ENCODE data around the gene RASGRP1.

The RASGRP1 gene

DNA sequence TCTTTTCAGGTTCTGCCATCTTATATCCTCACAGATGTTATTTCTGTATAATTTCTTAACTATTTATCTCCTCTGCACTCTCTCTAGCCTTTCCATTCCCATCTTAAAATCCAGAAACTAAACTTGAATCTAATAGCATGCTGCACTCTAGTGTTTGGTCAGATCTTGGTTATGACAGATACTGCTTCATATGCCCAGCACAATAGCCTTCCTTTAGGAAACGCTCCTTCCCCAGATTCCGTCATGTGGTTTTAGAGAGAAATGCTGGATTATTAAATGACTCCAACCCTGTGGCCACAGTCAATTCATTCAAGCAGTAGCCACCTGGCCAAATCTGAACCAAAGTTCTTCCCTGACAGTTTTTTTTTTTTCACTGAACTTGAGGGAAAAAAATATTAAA is 19.4 kb downstream of the RASGRP1 start:
- ChIA-PET POLR2A (no interaction called here), CTCF (no interaction called here)
- DNase-seq (ENCODE audit: extremely low spot score), result no peak
- TF ChIP-seq ARNT (IDR thresholded peaks at IDR 0.05) (no peak), CTBP1 (IDR thresholded peaks at IDR 0.05; ENCODE audit: borderline replicate concordance) (no peak), TARDBP (IDR thresholded peaks at IDR 0.05) (no peak), SUZ12 (IDR thresholded peaks at IDR 0.05) (no peak), L3MBTL2 (conservative IDR thresholded peaks at IDR 0.05) (no peak), SP1 (IDR thresholded peaks at IDR 0.05) (no peak)
- TF ChIP-seq, protein P1, sequence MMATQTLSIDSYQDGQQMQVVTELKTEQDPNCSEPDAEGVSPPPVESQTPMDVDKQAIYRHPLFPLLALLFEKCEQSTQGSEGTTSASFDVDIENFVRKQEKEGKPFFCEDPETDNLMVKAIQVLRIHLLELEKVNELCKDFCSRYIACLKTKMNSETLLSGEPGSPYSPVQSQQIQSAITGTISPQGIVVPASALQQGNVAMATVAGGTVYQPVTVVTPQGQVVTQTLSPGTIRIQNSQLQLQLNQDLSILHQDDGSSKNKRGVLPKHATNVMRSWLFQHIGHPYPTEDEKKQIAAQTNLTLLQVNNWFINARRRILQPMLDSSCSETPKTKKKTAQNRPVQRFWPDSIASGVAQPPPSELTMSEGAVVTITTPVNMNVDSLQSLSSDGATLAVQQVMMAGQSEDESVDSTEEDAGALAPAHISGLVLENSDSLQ (IDR thresholded peaks at IDR 0.05), result no peak

DNA sequence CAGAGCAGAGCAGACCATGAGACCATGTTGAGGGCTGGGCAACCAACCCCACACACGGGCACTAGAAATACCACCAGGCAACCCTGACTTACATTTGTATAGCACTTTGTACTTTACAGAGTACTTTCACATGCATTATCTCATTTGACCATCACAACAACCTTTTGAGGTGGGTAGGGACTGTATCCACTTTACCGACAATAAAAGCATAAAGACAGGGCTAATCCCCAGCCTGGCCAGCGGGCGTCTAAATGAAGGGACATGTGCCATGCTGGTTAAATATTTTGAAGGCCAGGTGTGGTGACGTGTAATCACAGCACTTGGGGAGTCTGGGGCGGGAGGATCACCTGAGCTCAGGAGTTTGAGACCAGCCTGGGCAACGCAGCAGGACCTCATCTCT is 23.6 kb downstream of the RASGRP1 start:
- POLR2A ChIA-PET, result no interaction called here
- TF ChIP-seq CTBP1 (IDR thresholded peaks at IDR 0.05; ENCODE audit: borderline replicate concordance) (no peak), BHLHE40 (IDR thresholded peaks at IDR 0.05; ENCODE audit: borderline replicate concordance) (no peak), FOXM1 (IDR thresholded peaks at IDR 0.05; ENCODE audit: borderline replicate concordance) (no peak), ZNF384 (IDR thresholded peaks at IDR 0.05) (no peak), ELF4 (IDR thresholded peaks at IDR 0.05) (no peak), SUZ12 (IDR thresholded peaks at IDR 0.05) (no peak), FOXA1 (IDR thresholded peaks at IDR 0.05) (no peak), L3MBTL2 (conservative IDR thresholded peaks at IDR 0.05) (no peak), NFRKB (IDR thresholded peaks at IDR 0.05) (no peak), LEF1 (IDR thresholded peaks at IDR 0.05; ENCODE audit: borderline replicate concordance) (no peak), TARDBP (IDR thresholded peaks at IDR 0.05) (no peak), SP1 (IDR thresholded peaks at IDR 0.05) (no peak), FOXK2 (IDR thresholded peaks at IDR 0.05) (no peak), HDGF (IDR thresholded peaks at IDR 0.05; ENCODE audit: borderline replicate concordance) (no peak)
- TF ChIP-seq, protein P1 (IDR thresholded peaks at IDR 0.05), result no peak
- CTCF ChIA-PET, result interaction anchor here (0.6 kb wide), 1 partner anchor 304 kb away, joined by 4 read pairs; no protein-coding TSS in a partner anchor
- no peak for DNase-seq (ENCODE audit: extremely low spot score)

DNA sequence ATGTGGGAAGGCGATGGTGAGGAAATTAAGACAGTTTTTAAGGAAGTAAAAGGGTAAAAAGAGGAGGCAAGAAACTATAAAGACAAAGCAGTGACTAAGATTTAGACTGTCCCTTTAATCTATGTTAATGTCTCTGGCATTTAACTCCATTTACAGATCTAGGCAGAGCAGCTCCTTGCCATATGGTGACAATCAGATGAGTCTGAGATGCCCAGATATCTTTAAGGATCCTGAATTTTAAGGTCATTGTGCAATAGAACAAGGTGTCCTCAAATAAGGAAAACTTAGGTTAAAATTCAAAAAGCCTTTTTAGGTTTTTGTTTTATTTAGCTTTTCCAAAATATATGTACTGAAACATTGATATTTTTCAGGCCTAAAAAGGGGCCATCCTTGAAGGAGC is 24.1 kb downstream of the RASGRP1 start:
- CTCF ChIA-PET, result no interaction called here
- no peak for DNase-seq (ENCODE audit: extremely low spot score)
- POLR2A ChIA-PET, result no interaction called here
- TF ChIP-seq FOXA1 (IDR thresholded peaks at IDR 0.05) (no peak), TARDBP (IDR thresholded peaks at IDR 0.05) (no peak), ELF4 (IDR thresholded peaks at IDR 0.05) (no peak), NFRKB (IDR thresholded peaks at IDR 0.05) (no peak), SUZ12 (IDR thresholded peaks at IDR 0.05) (no peak), FOXK2 (IDR thresholded peaks at IDR 0.05) (no peak)
- TF ChIP-seq, protein P1 (IDR thresholded peaks at IDR 0.05), result no peak

DNA sequence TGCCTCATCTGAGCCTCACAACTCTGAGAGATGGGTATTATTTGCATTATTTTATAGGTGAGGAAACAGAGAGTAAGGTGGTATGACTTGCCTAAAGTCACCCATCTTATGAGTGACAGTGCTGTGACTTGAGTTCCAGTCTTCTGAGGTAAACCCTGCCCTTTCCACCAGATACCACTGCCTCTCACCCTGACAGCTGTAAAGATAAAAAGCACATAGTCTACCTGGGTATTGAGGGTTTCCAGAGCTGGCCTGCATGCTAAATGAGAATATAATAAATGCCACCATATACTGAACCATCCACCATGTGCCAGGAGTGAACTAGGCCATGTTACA is 25.6 kb downstream of the RASGRP1 start:
- TF ChIP-seq ELF4 (IDR thresholded peaks at IDR 0.05) (no peak), L3MBTL2 (conservative IDR thresholded peaks at IDR 0.05) (no peak), SP1 (IDR thresholded peaks at IDR 0.05) (no peak), ZNF384 (IDR thresholded peaks at IDR 0.05) (no peak), ARNT (IDR thresholded peaks at IDR 0.05) (no peak), SUZ12 (IDR thresholded peaks at IDR 0.05) (no peak), FOXK2 (IDR thresholded peaks at IDR 0.05) (no peak), FOXA1 (IDR thresholded peaks at IDR 0.05) (no peak), HDGF (IDR thresholded peaks at IDR 0.05; ENCODE audit: borderline replicate concordance) (no peak), FOXM1 (IDR thresholded peaks at IDR 0.05; ENCODE audit: borderline replicate concordance) (no peak)
- TF ChIP-seq, protein P1 (IDR thresholded peaks at IDR 0.05), result no peak
- DNase-seq (ENCODE audit: extremely low spot score), result no peak
- CTCF ChIA-PET, result no interaction called here
- POLR2A ChIA-PET, result no interaction called here

DNA sequence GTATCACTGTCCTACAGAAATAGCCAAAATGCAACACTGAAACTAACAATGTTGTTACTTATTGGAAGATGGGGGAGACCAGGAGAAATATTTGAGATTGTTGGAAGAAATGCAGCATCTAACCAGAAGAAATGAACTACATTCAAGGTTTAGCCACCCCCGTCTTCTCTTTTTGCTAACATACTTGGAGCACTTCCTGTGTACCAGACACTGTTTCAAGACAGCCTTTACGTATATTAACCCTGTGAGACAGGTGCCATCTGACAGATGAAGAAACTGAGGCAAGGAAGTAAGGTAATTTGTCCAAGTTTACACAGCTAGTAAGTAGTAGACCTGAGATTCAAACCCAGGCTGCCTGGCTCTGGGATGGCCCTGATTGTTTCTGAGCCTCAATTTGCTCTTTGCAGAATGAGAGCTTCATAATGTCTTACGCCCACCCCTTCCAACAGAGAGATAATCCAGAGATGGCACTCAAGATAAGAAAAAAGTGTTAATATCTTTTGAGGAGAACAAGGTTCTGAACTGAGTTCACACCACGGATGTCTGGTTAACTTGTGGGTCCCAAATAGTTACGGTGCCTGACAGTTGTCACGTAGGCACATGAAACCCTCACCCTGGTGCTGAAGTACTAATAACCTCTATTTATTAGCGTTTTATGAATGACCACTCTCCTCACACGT is 26.1 kb downstream of the RASGRP1 start:
- ChIA-PET CTCF (no interaction called here), POLR2A (no interaction called here)
- TF ChIP-seq SUZ12 (IDR thresholded peaks at IDR 0.05) (no peak), SP1 (IDR thresholded peaks at IDR 0.05) (no peak), FOXM1 (IDR thresholded peaks at IDR 0.05; ENCODE audit: borderline replicate concordance) (no peak)

DNA sequence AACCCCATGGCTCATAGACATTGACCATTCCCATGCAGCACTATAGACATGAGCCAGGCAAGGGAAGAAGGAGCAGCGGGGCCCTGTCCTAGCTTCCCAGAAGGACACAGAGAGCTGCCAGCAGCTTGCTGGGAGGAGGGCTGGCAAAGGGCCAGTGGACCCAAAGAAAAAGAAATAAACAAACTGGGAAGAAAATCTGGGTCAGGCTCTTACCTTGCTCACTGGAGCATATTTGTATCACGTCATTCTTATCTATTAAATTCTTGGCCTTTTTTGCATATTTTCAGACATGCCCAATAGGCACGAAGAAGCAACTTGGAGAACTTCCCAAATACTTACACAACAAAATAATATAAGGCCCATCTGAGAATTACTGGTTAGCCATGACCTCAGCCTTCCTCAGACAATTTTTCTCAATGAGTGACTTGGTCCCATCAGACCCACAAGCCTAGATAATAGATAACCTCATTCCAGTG is 28.4 kb downstream of the RASGRP1 start:
- CTCF ChIA-PET, result no interaction called here
- no peak for TF ChIP-seq SP1 (IDR thresholded peaks at IDR 0.05)
- TF ChIP-seq L3MBTL2 (conservative IDR thresholded peaks at IDR 0.05), result no peak
- TF ChIP-seq LEF1 (IDR thresholded peaks at IDR 0.05; ENCODE audit: borderline replicate concordance), result no peak
- TF ChIP-seq, protein P1 (IDR thresholded peaks at IDR 0.05), result no peak
- no peak for TF ChIP-seq FOXA1 (IDR thresholded peaks at IDR 0.05)
- TF ChIP-seq TARDBP (IDR thresholded peaks at IDR 0.05), result no peak
- no peak for TF ChIP-seq HDGF (IDR thresholded peaks at IDR 0.05; ENCODE audit: borderline replicate concordance)
- no peak for TF ChIP-seq SUZ12 (IDR thresholded peaks at IDR 0.05)
- TF ChIP-seq ZNF384 (IDR thresholded peaks at IDR 0.05), result no peak
- no peak for TF ChIP-seq FOXK2 (IDR thresholded peaks at IDR 0.05)
- no peak for TF ChIP-seq FOXM1 (IDR thresholded peaks at IDR 0.05; ENCODE audit: borderline replicate concordance)
- TF ChIP-seq CTBP1 (IDR thresholded peaks at IDR 0.05; ENCODE audit: borderline replicate concordance), result no peak
- no peak for TF ChIP-seq ARNT (IDR thresholded peaks at IDR 0.05)
- TF ChIP-seq ELF4 (IDR thresholded peaks at IDR 0.05), result no peak
- TF ChIP-seq BHLHE40 (IDR thresholded peaks at IDR 0.05; ENCODE audit: borderline replicate concordance), result no peak
- no peak for TF ChIP-seq NFRKB (IDR thresholded peaks at IDR 0.05)
- POLR2A ChIA-PET, result no interaction called here
- no peak for DNase-seq (ENCODE audit: extremely low spot score)

More for the DNA sequence above, 26.1 kb downstream of the RASGRP1 start:
- no peak for DNase-seq (ENCODE audit: extremely low spot score)
